ENCODE data around the gene CNN3.

Gene CNN3

GRCh38 chr1:94884507-94884906, 42.4 kb downstream of the CNN3 start:
- no peak for DNase-seq

- peak; percentile 30 for DNase-seq
Measured at GRCh38 chr1:94884106-94884505, 42.8 kb downstream of the CNN3 start.

DNA sequence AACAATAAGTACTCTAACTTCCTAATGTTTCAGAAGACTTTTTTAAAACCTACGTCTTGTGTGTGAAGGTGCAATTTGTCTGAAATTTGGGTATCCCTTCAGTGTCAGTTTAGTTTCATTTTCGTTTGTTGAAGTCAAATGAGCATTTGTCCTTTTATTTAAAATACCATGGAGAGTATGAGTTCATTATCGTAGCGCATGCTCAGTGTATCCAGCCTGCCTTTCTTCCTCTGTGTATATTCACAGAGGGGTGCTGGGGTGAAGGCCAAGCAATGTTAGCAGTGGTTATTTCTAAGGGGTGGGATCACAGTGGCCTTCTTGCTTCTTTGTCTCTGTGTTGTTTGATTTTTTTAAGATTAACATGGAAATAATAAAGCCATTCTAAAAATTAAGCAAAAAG, 43.2 kb downstream of the CNN3 start:
- no peak for DNase-seq

DNA sequence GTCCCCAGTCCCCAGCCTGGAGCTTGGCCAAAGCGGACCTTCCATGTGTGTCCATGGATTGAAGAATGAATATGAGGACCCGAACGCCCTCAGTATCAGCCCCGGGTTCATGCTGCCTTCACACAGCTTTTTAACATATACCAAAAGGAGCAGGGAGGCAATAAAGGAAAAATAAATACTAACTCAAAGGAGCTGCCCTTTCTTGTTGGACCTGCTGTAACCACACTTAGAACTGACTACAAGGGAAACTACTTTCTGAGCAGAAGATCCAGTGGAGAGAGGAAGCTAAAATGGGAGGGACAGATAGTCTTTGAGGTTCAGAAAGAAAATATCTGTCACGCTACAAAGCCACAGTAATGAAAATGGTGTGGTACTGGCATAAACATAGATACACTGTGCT, 48.6 kb downstream of the CNN3 start:
- no peak for DNase-seq

DNA sequence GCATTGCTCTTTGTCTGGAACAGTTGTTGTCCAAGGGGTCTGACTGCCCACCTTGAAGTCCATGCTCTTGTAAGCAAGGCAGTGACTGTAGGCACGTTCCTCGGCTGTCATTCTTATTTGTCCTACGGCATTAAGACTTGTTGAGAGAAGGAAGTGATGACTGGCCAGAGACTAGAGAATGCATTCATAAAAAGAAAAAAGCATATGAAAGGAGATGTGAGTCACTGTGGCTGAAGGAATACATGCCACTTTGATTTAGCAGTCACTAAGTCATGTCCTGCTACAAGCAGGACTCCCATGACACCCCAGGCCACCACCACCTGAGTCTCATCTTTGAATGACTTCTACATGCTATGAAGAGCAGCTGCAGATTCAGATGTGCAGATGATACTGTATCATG, 50.5 kb downstream of the CNN3 start:
- DNase-seq, result no peak

- no peak for DNase-seq
Measured at GRCh38 chr1:94875794-94876193, 51.1 kb downstream of the CNN3 start.

DNA sequence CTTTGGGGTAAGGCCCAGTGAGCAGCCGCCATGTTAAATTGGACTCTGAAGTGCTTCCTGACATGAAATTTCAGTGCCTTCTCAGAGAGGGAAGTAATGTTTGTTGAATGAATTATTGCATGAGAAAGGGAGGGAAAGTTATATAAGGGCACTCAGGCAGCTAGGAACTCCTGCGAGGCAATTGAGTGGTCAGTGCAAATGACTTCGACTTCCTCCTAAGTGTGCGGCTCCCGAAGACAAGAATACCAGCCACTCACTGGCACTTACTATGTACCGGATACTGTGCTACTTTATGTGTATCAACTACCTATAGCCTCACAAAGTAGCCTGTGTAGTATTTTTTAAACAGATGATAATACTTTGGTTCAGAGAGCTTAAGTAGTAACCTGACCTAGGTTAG, 52.5 kb downstream of the CNN3 start:
- DNase-seq, result no peak

DNA sequence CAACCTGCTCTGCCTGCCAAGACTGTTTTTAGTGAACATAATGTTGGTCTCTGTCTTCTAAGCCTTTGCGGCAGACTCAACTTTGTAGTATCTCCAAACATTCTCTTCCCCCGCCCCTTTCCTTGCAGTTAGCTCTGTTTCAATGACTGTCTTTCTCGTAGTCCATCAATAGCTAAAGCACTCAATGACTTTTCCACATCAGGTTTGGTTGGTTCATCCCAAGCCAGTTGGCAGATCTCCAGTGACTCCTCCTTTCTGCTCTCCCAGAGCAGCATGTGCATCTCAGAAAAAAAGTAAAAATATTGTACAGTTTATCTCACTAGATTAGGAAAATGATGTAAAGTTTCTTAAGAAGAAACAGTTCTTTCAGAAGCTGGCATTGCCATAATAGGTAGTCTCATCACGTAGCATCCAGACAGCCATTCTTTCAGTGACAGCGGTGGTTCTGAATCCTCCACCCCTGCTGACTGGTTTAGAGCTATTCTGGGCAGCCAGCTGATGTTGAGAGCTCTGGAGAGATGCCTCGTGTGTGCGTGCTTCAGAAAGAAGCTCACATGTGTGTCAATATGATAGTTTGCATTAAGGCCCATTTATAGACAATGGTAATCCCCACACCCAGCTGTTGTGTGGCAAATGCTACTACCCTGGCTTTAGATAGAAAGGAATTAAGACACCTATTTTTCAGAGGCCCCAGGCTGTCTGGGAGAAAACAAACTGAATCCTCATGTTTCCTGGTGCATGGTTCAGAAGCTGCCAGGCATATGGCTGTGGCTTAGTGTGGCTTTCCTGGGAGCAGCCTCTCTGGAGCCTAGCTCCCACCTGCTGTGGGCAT, 53.2 kb downstream of the CNN3 start:
- DNase-seq, result peak; percentile 82

DNA sequence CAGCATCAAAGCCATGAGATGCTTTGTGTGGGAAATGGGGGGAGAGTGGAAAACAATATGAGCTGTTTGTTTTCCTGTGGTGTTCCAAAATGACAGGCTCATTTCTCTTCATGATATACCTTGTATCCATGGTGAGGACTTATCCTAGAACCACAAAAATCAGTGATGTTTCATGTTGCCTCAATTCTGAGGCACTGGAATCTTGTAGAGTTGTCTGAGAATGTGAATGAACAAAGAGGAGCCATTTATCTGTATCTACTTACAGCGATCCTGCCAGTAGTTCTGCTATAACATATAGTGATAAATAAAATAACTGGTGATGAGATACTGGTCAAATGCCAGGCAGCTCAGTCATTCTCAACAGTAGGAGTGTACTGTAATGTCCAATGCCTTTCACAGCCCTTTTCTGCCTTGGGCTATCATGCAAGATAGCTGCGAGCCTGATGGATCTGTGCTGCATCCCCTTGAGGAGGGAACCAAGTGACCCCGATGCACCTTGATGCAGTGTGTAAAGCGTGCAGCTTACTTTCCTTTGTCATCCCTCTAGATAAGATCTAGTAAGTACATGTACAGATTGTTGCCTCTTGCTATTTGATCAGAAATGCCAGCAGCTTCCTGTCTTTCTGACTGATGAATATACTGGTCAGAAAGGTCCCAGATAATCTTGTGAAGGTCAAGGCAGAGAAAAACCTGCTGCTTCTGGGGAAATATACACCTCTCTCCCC, 54.0 kb downstream of the CNN3 start:
- no peak for DNase-seq

- no peak for DNase-seq
Measured at GRCh38 chr1:94871031-94871430, 55.9 kb downstream of the CNN3 start.

DNA sequence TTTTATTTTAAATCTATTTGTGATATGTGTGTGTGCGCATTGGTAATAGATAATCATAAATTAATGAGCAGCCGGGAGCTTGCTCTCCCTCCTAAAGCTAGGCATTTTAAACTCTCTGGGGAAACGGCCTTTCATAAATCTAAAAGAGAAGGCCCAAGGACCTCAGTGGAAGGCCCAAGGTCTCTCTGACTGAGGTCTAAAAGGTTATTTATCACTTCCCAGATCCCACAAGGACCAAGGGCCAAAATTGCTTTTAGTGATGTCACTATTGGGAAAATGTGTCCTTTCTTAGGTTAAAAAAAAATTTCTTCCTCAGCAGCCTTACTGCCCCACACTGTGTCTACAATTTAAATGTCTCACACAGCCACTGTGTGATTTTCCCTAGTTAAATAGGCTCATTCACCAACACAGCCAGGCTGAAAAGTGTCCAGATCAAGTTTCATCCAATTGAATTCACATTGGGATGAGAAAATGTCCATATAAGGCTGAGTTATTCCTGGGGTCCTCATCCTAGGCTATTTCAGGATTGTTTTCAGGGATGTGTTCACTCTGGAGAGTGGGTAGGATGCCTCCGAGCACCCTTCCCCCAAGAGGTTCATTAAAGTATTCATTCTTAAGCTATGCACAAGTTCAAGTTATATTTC, 60.6 kb downstream of the CNN3 start:
- DNase-seq, result no peak

- no peak for DNase-seq
Measured at GRCh38 chr1:94865360-94865759, 61.5 kb downstream of the CNN3 start.

DNA sequence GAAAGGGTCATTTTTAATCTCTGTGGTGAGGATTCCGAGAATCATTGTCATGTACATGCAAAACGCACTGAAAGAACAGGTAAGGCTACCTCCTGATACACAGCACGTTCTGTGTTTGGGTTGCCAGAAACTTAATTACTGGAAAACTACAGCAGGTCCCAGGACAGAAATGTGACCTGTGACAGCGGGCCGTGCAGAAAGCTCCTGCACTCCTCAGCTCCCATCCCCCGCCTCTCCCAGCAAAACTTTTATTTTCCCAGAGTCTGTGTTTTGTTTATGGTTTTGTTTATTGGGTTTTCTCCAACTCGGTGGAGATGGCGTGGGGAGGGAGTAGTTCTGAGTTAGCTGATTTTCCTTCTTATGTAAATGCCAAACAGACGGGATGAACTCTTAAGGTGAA, 62.1 kb downstream of the CNN3 start:
- DNase-seq, result no peak

- no peak for DNase-seq
Measured at GRCh38 chr1:94863919-94864318, 63.0 kb downstream of the CNN3 start.

- no peak for DNase-seq
Measured at GRCh38 chr1:94863297-94863911, 63.5 kb downstream of the CNN3 start.

GRCh38 chr1:94862718-94863117, 64.2 kb downstream of the CNN3 start:
- no peak for DNase-seq

- DNase-seq, result no peak
Measured at GRCh38 chr1:94859174-94859573, 67.7 kb downstream of the CNN3 start.

GRCh38 chr1:94858276-94858675, 68.6 kb downstream of the CNN3 start:
- no peak for DNase-seq

DNA sequence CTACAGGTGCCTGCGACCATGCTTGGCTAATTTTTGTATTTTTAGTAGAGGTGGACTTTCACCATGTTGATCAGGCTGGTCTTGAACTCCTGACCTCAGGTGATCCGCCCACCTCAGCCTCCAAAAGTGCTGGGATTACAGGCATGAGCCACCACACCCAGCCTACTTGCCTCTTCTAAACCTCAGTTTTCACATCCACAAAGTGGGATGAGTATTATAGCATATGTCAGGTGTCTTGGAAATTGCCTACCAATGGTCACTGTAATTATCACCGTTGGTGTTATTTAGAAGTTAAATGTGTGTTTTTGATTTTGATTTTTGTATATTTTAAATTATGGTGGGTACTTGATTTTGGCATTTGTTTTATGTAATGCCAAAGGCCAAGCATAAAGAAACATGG, 70.0 kb downstream of the CNN3 start:
- DNase-seq, result no peak

- DNase-seq, result no peak
Measured at GRCh38 chr1:94856004-94856403, 70.9 kb downstream of the CNN3 start.

GRCh38 chr1:94855307-94855700, 71.6 kb downstream of the CNN3 start:
- no peak for DNase-seq

DNA sequence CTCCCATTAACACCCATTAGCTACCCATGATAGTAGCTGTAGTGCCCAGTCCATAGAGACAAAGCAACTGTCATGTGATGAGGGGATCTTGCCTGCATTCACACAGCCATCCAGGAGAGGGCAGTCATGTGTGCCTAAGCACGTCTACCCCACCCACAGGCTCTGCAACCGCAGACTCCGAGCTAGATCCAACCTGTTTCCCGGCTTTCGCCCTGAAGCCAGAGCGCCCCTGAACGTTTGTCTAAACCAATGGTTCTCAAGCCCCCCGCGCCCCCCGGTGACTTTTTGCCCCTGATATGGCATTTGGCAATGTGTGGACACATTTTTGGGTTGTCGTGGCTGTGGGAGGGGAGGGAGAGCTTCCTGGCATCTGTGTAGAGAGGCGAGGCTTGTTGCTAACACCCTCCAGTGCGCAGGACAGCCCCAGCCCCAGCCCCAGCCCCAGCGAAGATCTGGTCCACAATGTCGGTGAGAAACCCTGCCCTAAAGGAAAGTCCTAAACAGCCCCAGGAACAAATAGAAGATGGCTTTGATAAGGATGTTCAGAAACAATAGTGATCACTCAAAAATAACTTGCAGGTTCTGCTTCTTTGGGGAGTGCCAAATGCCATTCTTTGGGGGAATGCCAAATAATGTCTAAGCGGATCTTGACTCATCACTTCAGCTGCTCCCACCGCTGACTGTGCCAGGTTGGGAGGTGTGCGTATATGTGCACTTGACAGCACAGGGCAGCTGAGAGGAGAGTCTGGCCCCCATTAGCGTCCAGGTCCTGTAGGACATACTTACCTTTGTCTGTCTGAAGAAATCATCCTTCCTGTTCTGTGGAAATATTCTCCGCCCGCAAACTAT, 72.2 kb downstream of the CNN3 start:
- DNase-seq, result peak; percentile 71

GRCh38 chr1:94852788-94853187, 74.1 kb downstream of the CNN3 start:
- no peak for DNase-seq
